Muscle of arm (tissue), 14 donors: ENCODE results near the gene LRRC23. TPM values are rescaled to one million over a fixed set of nuclear protein-coding genes. Genes with fewer than 3 reads are reported as not detected.
"Not testable (repeated sequence)": the region's sequence is repeated elsewhere in the genome, so short reads cannot be mapped to it uniquely, and the experiment has no call there.

ENCODE experiments used
- DNase-seq: peaks from one replicate; pipeline ENCODE4 v3.0.0-alpha.2; 2013
- long read RNA-seq, 11 donors: transcript quantifications; one replicate each; lab custom pipeline, GENCODE V29; 2026
- polyA plus RNA-seq, 12 donors: library from polyadenylated mRNA; unstranded; fragments of 120-200 nt; gene quantifications; one replicate each; pipeline ENCODE4 v1.2.1, GENCODE V29; 2013; ENCODE audit not compliant: insufficient read length in 12 of 12

Gene LRRC23, protein sequence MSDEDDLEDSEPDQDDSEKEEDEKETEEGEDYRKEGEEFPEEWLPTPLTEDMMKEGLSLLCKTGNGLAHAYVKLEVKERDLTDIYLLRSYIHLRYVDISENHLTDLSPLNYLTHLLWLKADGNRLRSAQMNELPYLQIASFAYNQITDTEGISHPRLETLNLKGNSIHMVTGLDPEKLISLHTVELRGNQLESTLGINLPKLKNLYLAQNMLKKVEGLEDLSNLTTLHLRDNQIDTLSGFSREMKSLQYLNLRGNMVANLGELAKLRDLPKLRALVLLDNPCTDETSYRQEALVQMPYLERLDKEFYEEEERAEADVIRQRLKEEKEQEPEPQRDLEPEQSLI
- 10 to 100 TPM in 9 of 12 donors, 1 to 10 TPM in 2, not detected in 1; 9.2 to 13.7 (median 11.4) TPM for polyA plus RNA-seq
- long read RNA-seq, donor 1, partial matches to known transcripts, result 0 of 2 reads
- long read RNA-seq, donor 1, other reads (novel, unspliced or antisense), result 0 of 2 reads
- long read RNA-seq, donor 2, partial matches to known transcripts, result 0 of 2 reads
- long read RNA-seq, donor 2, other reads (novel, unspliced or antisense), result 0 of 2 reads
- long read RNA-seq, donor 3, partial matches to known transcripts, result 0 of 2 reads
- long read RNA-seq, donor 3, other reads (novel, unspliced or antisense), result 0 of 2 reads
- long read RNA-seq, donor 4, result 0 reads
- long read RNA-seq, donor 5, result 0 reads
- long read RNA-seq, donor 6, result 0 reads
- long read RNA-seq, donor 7, partial matches to known transcripts, result 0 of 1 reads
- long read RNA-seq, donor 7, other reads (novel, unspliced or antisense), result 0 of 1 reads
- long read RNA-seq, donor 8, partial matches to known transcripts, result 0 of 3 reads
- long read RNA-seq, donor 8, other reads (novel, unspliced or antisense), result 0 of 3 reads
- long read RNA-seq, donor 9, partial matches to known transcripts, result 0 of 2 reads
- long read RNA-seq, donor 9, other reads (novel, unspliced or antisense), result 0 of 2 reads
- long read RNA-seq, donor 10, partial matches to known transcripts, result 0 of 4 reads
- long read RNA-seq, donor 10, other reads (novel, unspliced or antisense), result 0 of 4 reads
- long read RNA-seq, donor 11, result 0 reads

DNA sequence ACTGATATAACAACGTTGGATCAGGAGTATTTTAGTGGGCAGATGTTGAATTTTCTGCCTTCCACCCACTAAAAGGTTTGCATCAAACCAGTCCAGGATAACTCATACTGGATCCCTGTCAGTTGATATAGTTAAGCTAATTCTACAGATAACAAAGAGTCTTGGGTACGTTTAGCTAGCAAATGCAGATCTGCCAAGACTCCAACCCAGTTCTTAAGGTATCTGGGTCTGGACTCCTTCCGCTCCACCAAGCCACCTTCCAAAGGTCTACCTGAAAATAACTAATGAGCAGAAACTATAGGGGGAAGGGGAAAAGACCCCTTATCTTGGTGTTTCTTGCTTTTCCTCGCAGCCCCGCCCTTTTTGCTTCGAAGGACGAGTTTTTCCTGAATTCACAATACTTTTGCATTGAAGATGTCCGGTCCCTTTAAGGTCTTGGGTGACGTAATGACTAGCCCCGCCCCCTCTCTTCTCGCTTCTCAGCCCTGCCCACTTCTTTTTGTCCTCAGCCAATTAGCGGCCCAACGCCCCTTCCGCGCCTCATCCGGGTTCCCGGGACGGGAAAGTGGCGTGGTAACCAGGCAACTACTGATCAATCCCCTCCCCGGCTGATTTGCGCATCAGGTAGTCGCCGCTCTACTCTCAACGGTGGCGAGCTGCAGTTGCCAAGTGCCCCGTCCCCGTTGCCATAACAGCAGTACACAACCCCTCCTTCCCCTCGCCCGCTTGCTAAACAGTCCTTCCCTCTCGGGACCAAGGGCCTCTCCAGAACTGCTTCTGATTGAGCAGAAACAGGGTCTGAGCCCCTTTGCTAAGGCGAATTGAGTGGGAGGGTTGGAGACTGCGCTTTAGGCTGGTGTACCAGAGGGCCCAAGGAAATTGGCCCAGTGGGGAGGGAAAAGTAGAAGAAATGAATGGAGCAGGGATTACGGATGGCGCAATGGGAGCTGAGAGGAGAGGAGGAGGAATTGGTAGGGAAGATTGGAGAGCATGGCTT is at the start of gene LRRC23:
TSS of gene LRRC23 (plus strand) at position 543 of the 997 bp plus-strand sequence. CDS start 812 bp downstream, outside the sequence.
- DNase-seq, result peak; percentile 98

DNA sequence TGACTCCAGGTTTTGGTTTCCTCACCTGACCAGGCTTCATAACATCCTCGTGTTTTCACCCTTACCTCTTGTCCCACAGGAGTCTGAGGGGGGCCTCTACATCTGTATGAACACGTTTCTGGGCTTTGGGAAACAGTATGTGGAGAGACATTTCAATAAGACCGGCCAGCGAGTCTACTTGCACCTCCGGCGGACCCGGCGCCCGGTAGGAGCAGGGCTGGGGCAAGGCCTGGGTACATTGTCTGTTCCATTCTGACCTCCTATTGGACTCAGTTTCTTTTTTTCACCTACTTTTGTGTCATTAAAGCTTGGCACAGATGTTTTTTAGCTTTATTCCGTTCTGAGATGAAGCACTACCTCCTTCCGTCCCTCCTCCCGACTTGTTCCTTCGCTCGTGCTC is 49.3 kb upstream of the LRRC23 start:
- no peak for DNase-seq

DNA sequence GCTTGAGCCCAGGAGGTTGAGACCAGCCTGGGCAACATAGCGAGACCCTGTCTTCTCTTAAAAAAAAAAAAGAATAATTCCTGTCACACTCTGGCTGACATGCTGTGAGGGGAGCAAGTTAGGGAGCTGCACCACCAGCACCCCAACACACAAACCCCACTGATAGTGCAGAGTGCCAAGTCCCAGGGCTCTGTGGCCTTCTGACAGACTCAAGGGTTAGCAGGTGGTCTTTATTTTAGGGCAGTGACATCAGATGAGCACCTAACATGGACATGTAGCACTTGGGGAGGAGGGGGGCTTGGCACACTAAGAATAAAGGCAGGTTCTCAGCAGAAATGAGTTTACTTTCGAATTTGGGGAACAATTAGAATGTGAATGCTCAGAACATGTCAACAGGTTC is 45.8 kb upstream of the LRRC23 start:
- no peak for DNase-seq

DNA sequence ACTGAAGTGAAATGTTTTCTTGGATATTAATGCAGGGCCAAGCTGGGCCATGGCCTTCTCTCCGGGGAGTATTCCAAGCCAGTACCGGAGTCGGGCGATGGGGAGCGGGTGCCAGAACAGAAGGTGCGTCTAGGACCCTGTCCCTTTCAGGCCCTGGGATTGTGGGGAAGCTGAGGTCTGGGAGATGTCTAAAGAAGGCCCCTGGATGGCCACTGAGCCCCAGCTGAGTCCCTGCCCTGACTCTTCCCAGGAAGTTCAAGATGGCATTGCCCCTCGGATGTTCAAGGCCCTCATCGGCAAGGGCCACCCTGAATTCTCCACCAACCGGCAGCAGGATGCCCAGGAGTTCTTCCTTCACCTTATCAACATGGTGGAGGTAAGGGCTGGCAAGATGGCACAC is 44.5 kb upstream of the LRRC23 start:
- DNase-seq, result no peak

DNA sequence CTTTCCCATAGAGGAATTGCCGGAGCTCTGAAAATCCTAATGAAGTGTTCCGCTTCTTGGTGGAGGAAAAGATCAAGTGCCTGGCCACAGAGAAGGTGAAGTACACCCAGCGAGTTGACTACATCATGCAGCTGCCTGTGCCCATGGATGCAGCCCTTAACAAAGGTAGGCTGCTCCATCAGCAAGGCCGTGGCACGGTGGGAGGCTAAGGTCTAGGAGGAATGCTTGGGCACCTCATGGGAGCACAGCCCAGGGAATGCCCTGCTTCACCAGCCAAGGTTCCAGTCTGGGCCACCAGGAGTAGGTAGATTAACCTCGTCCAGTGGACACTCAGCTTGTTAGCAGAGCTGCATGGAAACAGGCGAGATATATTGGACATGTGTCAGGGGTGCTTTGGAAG is 43.7 kb upstream of the LRRC23 start:
- DNase-seq, result no peak

DNA sequence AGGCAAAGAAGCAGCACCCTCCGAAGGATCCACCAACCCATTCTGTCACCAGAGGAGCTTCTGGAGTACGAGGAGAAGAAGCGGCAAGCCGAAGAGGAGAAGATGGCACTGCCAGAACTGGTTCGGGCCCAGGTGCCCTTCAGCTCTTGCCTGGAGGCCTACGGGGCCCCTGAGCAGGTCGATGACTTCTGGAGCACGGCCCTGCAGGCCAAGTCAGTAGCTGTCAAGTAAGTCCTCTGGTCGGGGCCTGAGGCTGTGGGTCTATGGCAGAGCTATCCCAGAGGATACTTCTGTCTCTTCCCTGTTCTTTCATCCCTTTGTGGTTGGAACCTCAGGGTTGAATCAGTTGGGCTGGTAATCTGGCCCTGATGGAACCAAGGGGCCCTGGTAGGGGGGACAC is 43.2 kb upstream of the LRRC23 start:
- DNase-seq, result no peak

DNA sequence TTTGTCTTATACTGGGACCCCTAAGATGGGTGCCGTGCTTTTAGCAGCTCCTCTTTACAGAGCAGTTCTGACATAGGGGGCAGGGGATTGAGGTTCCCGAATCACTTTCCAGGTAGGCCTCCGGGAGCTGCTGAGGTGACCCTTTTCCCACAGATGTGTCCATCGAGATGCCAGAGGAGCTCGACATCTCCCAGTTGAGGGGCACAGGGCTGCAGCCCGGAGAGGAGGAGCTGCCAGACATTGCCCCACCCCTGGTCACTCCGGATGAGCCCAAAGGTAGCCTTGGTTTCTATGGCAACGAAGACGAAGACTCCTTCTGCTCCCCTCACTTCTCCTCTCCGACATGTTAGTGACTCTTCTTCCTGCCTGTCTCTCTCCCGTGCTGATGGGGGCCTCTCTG is 41.6 kb upstream of the LRRC23 start:
- DNase-seq, result no peak

DNA sequence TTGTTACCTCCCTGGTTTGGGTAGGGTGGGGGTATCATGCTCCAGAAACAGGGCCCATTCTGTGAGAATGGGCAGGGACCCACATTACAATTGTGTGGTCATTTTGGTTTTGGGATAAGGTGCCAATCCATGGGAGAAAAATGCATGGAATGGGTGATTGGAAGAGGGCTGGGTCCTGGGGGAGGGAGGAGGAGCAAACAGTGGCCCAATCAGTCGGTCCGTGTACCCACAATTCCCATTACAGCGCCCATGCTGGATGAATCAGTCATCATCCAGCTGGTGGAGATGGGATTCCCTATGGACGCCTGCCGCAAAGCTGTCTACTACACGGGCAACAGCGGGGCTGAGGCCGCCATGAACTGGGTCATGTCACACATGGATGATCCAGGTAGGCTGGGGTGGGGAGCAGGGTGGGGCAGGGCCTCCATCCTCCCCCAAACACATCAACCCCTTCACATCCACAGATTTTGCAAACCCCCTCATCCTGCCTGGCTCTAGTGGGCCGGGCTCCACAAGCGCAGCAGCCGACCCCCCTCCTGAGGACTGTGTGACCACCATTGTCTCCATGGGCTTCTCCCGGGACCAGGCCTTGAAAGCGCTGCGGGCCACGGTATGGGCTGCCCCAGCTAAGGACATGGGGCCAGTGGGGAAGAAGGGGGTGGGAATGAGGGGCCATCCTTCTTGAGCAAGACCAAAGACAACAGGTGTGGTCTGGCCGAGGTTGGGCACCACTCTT is 40.9 kb upstream of the LRRC23 start:
- DNase-seq, result no peak

DNA sequence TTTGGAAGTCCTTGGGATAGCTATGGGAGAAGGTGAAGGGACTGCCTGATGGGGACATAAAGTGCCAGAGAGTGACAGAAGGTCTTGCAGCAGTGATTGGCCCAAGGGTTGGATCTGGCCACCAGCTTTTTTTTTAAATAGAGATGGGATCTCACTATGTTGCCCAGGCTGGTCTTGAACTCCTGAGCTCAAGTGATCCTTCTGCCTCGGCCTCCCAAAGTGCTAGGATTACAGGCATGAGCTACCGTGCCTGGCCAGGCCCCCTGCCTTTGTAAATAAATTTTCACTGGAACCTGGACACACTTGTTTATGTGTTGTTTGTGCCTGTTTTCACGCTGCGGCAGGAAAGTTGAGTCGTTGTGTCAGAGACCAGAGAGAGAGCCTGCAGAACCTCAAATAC is 39.3 kb upstream of the LRRC23 start:
- not testable (repeated sequence) for DNase-seq

DNA sequence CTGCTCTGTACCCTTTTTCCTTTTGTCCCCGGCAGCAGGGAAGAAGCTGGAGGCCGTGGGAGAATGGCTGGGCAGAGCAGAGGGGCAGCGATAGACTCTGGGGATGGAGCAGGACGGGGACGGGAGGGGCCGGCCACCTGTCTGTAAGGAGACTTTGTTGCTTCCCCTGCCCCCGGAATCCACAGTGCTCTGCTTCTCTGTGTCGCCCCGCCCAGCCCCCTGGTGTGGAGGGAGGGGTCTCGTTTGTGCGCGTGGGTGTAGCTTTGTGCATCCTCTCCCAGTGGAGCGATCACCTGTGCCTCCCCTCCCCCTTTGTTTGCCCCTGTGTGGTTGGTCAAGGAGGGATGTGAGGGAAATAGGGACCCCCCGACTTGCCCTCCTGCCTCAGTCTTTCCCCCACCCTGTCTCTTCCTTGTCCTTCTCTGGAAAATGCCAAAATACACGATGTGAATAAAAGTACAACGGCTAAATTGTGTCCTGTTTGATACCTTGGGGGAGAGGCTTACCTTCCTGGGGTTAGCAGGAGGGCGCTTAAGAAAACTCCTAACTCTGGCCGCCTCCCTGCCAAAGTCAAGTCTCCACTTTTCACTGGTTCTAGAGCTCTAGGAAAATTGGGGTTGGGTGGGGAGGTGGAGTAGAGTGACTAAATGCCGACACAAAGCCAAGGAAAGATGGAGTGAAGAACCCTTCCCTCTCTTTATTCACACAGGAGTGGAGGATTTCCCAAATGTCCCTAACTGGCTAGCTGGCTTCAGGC is 38.3 kb upstream of the LRRC23 start:
- no peak for DNase-seq

DNA sequence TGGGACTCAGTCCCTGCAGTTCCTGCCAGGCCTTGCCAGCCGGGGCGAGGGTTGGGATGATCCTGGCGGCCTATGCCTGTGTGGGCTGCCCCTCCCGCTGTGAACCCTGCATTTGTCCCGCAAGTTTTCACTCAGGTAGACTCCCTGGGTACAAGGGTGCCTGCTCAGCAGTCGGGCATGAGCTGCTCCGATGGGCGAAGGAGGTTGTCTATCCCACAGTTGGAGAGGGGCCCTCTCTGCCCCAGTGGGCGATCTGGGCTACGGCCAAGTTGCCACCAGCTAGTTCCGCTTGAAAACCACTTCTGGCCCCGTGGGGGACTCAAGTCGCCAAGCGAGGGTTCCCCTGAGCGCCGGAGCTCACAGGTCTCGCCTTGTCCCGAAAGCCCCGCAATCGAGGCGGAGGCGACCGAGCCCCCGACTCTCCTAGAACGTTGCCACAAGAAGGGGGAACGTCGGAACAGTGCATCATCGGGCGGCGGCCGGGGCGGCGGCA is 37.7 kb upstream of the LRRC23 start:
- DNase-seq, result no peak

DNA sequence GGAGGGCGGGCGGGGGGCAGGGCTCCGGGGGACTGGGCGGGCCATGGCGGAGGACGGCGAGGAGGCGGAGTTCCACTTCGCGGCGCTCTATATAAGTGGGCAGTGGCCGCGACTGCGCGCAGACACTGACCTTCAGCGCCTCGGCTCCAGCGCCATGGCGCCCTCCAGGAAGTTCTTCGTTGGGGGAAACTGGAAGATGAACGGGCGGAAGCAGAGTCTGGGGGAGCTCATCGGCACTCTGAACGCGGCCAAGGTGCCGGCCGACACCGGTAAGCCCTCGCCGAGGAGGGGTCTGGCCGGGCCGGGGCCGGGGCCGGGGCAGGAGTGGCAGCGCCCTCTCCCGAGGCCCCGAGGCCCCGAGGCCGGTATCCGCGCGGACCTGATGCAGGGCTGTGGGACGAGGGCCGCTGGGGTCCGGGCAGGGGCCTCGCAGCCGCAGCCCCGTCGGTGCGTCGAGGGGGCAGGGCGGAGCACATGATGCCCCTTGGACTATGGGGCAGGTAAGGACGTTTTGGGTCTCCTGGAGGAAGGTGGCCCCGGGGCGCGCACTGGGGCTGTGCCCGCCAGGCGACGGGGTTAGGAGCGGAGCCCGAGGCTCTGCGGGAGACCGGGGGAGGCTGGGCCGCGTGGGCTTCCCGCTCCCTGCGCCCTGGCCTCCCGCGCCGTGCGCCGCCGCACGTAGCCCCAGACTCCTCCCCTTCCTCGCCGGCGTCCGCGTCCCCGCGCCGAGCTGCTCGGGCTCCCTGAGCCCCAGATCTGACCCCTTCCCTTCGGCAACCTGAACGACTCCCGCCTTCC is 37.0 kb upstream of the LRRC23 start, which contains the start of gene TPI1:
TSS of gene TPI1 (plus strand) at position 119 of the 798 bp plus-strand sequence. CDS start at position 155, 36 bp downstream.
- peak; percentile 86 for DNase-seq

DNA sequence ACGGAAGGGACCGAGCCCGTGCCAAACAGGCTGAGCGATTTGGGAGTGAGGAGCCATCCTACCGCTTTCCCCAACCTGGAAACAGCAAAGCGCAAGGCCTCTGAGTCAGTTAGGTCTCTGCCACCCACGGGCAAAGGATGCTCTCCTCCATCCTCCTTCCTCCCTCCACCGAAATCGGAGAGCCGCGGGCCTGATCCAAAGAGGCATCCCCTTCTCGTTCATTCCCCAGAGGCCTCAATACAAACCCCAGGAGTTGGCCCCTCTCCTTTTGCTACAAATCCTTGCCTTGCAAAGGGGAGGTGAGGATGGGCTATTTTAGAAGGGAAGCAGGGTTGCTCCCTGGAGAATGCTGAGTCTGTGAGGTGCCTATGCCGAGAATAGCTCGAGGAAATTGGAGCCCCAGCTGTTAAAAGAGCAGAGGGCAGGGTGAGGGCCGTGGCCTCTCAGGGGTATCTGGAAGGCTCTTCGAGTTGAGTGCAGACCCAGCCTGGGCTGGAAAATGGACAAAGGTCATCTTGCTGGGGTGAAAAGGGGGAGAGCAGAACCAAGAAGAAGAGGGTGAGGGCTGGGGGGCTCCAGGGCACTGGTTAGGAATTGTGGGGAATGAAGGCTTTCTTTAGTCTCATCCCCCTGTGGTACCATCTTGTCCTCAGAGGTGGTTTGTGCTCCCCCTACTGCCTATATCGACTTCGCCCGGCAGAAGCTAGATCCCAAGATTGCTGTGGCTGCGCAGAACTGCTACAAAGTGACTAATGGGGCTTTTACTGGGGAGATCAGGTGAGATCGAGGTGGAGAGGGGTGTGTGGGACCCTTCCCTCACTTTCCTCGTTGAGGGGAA is 36.2 kb upstream of the LRRC23 start:
- DNase-seq, result no peak

DNA sequence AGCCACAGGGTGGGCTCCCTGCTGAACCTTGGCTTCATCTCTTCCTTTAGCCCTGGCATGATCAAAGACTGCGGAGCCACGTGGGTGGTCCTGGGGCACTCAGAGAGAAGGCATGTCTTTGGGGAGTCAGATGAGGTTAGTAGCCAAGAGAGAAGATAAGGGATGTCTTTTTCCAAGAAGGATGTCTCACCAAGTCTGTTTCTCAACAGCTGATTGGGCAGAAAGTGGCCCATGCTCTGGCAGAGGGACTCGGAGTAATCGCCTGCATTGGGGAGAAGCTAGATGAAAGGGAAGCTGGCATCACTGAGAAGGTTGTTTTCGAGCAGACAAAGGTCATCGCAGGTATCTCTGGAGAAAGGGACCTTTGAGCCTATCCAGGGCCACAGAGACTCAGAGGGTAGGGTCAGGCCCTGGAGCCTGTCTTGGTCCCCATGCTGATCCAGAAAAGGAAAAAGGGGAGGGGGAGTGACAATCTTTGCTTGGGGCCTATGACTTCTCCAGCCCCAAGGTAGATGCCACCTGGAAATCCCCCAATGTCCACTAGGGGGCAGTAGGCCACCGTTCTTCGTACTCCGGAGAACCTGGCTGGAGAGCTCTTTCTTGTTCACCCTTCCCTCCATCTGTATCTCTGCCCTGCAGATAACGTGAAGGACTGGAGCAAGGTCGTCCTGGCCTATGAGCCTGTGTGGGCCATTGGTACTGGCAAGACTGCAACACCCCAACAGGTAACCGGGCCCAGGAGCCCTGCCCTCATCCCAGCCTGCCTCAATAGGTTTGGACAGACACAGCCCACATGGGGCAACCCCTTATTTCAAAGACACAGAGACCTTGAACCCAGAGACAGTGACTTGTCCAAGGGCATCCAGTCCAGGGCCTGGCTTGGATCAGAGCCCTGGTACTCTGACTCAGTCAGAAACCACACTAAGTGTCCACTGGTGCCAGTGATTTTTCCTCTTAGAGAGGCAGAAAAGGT is 35.3 kb upstream of the LRRC23 start:
- peak; percentile 84 for DNase-seq

DNA sequence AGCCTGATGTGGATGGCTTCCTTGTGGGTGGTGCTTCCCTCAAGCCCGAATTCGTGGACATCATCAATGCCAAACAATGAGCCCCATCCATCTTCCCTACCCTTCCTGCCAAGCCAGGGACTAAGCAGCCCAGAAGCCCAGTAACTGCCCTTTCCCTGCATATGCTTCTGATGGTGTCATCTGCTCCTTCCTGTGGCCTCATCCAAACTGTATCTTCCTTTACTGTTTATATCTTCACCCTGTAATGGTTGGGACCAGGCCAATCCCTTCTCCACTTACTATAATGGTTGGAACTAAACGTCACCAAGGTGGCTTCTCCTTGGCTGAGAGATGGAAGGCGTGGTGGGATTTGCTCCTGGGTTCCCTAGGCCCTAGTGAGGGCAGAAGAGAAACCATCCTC is 34.3 kb upstream of the LRRC23 start:
- DNase-seq, result not testable (repeated sequence)
